Retinal pigment epithelial cell (primary cell): ENCODE measurements around the gene CLSTN2.

ENCODE experiments used
- DNase-seq: peaks from one replicate; pipeline ENCODE4 v3.0.0-alpha.2; 2010; ENCODE audit warnings: low read depth
- H3K4me3 ChIP-seq: 2 replicates; pipeline ENCODE4 v1.5.1; 2011; ENCODE audit warnings: mild to moderate bottlenecking, low read length, control low read depth, moderate library complexity
- CTCF ChIP-seq: conservative IDR thresholded peaks from 2 replicates; pipeline ENCODE4 v1.5.1; 2011; ENCODE audit warnings: low read depth, low read length, control low read depth, inconsistent platforms

The CLSTN2 gene

DNA sequence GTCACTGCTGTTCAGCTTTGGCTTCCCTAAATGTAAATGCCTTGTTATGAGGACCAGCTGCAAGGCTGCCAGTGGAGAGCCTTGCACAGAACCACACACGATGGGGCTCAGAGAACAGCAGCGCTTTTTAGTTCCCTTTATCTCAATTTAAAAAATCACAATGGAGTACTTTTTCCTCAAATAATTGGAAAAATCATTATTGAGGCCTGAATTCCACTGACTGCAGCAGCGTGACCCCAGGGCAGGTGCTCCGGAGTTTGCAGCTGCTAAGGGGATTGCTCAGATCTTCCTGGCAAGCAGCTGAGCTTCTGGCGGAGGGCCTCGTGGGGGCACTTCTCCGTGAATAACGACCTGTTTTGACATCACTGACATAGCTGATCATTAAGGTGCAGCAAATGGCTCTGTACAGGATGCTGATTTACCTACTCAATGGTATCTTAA is 497.3 kb downstream of the CLSTN2 start:
- H3K4me3 ChIP-seq, result no peak overlapping the region
- DNase-seq, result peak; percentile 52
- no peak for TF ChIP-seq CTCF

DNA sequence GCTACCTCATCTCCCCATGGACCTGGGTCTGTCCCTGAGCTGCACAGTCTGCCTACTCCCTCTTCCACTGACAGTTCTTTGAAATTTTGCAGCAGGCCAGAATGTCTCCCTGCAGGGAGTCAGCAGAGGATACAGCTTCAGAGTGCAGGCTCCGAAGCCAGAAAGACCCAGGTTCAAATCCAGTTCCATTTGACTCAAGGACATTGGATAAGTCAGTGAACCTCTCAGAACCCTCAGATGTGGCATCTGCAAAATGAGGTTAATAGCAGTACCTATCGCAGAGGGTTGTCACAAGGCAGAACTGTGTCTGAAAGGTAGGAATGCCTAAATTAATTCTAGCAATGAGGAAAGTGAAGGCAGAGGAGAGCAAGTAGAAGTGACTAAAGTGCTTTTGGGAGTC is 498.4 kb downstream of the CLSTN2 start:
- H3K4me3 ChIP-seq, result no peak overlapping the region
- DNase-seq, result no peak
- TF ChIP-seq CTCF, result no peak

GRCh38 chr3:140434261-140434905 is 499.4 kb downstream of the CLSTN2 start:
- no peak for DNase-seq
- H3K4me3 ChIP-seq, result no peak overlapping the region
- TF ChIP-seq CTCF, result no peak

DNA sequence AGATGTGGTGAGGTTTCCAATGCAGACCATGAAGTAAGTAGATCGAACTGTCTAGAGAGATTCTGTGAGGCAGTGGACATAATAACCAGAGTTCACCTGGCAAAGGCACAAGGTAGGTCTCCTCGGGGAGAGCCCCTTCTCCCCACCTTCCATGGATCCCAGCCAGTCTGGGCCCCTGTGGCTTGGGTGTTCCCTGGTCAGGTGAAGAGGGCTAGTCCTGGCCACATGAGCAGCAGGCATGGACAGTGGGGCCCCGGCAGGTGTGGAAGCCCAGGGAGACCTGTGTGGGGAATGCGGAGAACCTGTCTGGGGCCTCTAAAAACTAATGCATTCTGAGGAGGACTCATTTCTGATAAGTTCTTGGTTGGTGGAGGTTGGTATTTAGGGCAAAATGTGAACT is 501.4 kb downstream of the CLSTN2 start:
- no peak overlapping the region for H3K4me3 ChIP-seq
- DNase-seq, result no peak
- TF ChIP-seq CTCF, result no peak

DNA sequence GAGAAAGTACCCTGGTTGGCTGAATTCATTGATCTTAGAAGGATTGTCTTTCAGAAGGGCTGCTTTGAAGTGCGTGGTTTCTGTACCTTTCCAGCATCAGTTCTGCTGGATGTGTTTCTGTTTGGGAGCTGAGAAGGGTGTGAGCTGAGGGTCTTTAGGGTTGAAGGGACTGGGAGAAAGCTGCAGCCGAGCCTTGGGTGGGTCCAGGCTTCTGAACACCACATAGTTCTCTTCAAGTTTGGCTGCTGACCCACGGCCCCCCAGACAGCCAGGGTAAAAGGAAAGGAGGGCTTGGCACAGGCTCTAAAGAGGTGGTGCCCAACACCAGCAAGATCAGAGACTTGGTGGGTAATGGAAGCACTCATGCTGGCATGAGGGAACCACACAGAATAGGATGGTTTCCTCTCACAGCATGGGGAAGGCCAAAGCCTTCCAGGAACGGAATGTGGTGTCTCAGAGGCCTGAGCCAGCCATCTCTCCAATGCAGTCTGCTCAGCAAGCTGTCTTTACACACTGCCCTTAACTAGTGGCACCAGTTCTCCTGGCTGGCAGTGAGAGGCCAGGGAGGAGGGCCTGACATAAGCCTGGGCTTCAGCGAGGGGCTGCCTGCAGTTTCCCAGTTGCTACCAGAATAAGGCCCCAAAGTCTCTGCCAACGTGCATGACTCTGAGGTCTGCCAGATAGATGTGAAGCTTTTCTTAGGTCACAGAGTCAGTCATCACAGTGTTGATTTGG is 503.9 kb downstream of the CLSTN2 start:
- no peak for TF ChIP-seq CTCF
- no peak overlapping the region for H3K4me3 ChIP-seq
- DNase-seq, result no peak

DNA sequence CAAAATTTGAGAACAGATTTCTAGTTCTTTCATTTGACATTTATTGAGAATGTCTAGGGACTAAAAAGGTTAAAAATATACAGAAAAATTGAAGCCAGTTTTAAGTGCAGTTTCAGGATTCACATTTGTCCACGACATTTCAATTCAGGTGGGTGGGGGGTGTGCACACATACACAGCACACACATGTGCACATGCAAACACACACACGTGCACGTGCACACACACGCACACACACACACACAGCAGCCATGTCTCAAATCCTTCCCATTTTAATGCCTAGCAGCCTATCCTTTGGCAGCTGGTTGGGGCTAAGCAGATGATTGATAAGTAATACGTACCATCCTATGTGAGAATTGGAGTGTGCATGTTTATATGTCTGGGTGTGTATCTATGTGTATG is 504.5 kb downstream of the CLSTN2 start:
- DNase-seq, result no peak
- H3K4me3 ChIP-seq, result no peak overlapping the region
- no peak for TF ChIP-seq CTCF

DNA sequence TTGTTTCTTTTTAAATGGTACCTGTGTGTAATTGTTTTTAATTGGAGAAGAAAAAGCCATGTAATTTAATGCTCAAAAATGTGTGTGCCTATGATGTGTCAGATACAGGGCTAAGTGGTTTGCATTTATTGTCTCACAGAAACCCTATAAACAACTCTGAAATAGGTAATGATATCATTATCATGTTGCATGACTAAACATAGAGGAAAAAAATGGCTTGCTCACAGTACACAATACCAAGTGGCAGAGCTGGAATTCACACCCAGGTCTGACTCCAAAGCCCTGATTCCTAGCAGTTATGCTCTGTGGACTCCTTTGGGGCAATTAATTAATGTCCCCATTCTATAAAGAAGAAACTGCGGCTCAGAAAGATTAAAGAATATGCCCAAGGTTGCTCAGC is 505.5 kb downstream of the CLSTN2 start:
- DNase-seq, result no peak
- no peak for TF ChIP-seq CTCF
- no peak overlapping the region for H3K4me3 ChIP-seq
